Chondrocyte (in vitro differentiated cells): ENCODE results near the gene PROSER3. TPM values are rescaled to one million over a fixed set of nuclear protein-coding genes. Genes with fewer than 3 reads are reported as not detected.

ENCODE experiments used
- DNase-seq: peaks from one replicate; pipeline ENCODE4 v3.0.0; 2021; ENCODE audit warnings: mixed read lengths, low spot score
- H3K27ac Mint-ChIP-seq: one replicate; pipeline ENCODE4 v1.8.0; 2021; ENCODE audit warnings: mild to moderate bottlenecking, moderate library complexity, mixed read lengths; ENCODE audit not compliant: unreplicated experiment
- H3K27me3 Mint-ChIP-seq: 2 replicates; pipeline ENCODE4 v1.8.0; 2021; ENCODE audit warnings: low read depth, mixed read lengths
- H3K36me3 Mint-ChIP-seq: 2 replicates; pipeline ENCODE4 v1.8.0; 2021; ENCODE audit warnings: low read depth, mixed read lengths
- H3K4me1 Mint-ChIP-seq: 2 replicates; pipeline ENCODE4 v1.8.0; 2021; ENCODE audit warnings: low read depth, mild to moderate bottlenecking, mixed read lengths
- H3K4me3 Mint-ChIP-seq: one replicate; pipeline ENCODE4 v1.8.0; 2021; ENCODE audit warnings: mild to moderate bottlenecking, moderate library complexity, mixed read lengths; ENCODE audit not compliant: unreplicated experiment
- H3K9me3 Mint-ChIP-seq: 2 replicates; pipeline ENCODE4 v1.8.0; 2021; ENCODE audit warnings: low read depth, mixed read lengths
- total RNA-seq: library from RNA; stranded (reverse); gene quantifications from 3 replicates; pipeline ENCODE4 v1.2.1, GENCODE V29; 2021
- TF ChIP-seq, protein P1 (sequence below): fragments of 200-600 bp; sonication (generic); IDR thresholded peaks from 2 replicates; pipeline ENCODE4 v1.5.0; 2021; ENCODE audit warnings: antibody characterized with exemption, mild to moderate bottlenecking, moderate library complexity

The PROSER3 gene
- total RNA-seq, 1 donor from 2014 or later, result 17.4 TPM

DNA sequence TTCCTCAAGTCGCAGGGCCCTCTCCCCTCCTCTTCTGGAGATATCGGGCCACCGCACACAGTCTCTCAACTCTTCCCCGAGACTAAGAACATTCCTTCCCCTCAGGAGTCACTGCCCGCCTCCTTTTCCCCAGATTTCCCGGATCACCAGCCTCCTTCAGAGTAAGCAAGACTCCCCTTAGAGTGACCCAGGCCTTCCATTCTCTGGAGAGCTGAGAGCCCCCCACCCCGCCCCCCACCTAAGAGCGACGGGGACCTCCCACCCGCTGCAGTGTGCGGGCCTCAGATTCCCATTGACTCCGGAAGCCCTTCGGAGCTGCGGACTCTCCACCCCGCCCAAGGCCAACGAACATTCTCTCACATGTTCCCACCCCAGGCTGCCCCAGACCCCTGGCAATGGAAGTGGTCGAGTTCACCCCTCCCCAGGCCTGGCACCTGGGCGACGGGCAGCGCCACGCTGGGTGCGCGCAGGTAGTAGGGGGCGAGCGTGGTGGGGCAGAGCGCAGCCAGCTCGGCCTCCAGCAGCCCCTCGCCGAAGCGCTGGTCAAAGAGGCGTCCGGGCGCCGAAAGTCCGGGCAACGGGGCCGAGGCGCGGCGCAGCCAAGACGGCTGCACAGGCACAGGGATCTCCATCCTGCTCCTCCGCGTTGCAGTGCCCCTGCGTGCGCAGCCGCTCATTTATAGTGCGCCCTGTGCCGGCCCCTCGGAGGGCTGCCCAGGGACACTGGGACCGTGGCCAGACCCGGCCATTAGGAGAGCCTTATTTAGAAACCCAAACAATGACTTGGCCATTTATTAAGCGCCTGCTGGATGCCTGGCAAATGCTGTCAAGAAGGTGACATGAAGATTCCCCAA is 1.4 kb upstream of the PROSER3 start, which contains the start of gene HSPB6:
HSPB6 (minus strand) TSS at position 653 of the 854 bp plus-strand sequence; CDS start at position 632, 21 bp downstream.
- H3K9me3 Mint-ChIP-seq, result no peaks in the 10 kb centered on the region
- TF ChIP-seq, protein P1, sequence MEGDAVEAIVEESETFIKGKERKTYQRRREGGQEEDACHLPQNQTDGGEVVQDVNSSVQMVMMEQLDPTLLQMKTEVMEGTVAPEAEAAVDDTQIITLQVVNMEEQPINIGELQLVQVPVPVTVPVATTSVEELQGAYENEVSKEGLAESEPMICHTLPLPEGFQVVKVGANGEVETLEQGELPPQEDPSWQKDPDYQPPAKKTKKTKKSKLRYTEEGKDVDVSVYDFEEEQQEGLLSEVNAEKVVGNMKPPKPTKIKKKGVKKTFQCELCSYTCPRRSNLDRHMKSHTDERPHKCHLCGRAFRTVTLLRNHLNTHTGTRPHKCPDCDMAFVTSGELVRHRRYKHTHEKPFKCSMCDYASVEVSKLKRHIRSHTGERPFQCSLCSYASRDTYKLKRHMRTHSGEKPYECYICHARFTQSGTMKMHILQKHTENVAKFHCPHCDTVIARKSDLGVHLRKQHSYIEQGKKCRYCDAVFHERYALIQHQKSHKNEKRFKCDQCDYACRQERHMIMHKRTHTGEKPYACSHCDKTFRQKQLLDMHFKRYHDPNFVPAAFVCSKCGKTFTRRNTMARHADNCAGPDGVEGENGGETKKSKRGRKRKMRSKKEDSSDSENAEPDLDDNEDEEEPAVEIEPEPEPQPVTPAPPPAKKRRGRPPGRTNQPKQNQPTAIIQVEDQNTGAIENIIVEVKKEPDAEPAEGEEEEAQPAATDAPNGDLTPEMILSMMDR, result no peak
- peak within 1 kb of the TSS; percentile 86 for H3K4me3 Mint-ChIP-seq
- H3K36me3 Mint-ChIP-seq, result peaks cover 8% of the 10 kb centered on the region
- no peak for DNase-seq
- H3K4me1 Mint-ChIP-seq, result peaks cover 43% of the 10 kb centered on the region
- peak within 1 kb of the TSS; percentile 98 for H3K27ac Mint-ChIP-seq
- H3K27me3 Mint-ChIP-seq, result no peaks in the 10 kb centered on the region

GRCh38 chr19:35757231-35757748 is 686 bp upstream of the PROSER3 start:
- no peak for DNase-seq
- Mint-ChIP-seq H3K4me1 (peaks cover 43% of the 10 kb centered on the region), H3K27me3 (no peaks in the 10 kb centered on the region), H3K9me3 (no peaks in the 10 kb centered on the region), H3K27ac (peak overlapping the region; percentile 98), H3K4me3 (peak overlapping the region; percentile 86), H3K36me3 (peaks cover 12% of the 10 kb centered on the region)
- TF ChIP-seq, protein P1, result peak; percentile 40

- no peak for DNase-seq
- Mint-ChIP-seq H3K36me3 (peaks cover 10% of the 10 kb centered on the region), H3K4me3 (peak overlapping the region; percentile 86), H3K27ac (no peak overlapping the region), H3K4me1 (peaks cover 42% of the 10 kb centered on the region), H3K27me3 (no peaks in the 10 kb centered on the region), H3K9me3 (no peaks in the 10 kb centered on the region)
- TF ChIP-seq, protein P1, result no peak
These were observed 1.7 kb downstream of the PROSER3 start for GRCh38 chr19:35759697-35760096.

DNA sequence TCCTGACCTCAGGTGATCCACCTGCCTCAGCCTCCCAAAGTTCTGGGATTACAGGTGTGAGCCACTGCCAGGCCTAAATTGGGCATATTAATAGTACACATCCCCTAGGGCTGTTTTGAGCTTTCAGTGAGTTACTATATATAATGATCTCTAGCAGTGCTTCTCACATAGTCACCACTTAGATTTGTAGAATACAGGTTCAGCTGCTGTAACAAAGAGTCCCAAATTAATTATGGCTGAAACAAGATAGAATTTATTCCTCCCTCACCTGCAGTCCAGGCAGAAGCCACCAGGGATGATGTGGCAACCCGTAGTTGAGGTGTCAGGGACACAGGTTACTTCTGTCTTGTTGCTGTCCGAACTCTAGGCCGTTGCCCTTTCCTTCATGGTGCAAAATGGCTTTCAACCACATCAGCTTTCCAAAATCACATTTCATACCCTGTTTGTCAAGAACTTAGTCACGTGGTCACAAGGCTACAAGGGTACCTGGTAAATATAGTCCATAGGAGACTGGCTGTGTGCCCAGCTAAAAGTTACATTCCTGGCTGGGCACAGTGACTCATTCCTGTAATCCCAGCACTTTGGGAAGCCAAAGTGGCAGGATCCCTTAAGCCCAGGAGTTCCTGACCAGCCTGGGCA is 2.9 kb downstream of the PROSER3 start:
- Mint-ChIP-seq H3K27me3 (no peaks in the 10 kb centered on the region), H3K9me3 (no peaks in the 10 kb centered on the region), H3K4me3 (no peak overlapping the region), H3K27ac (no peak overlapping the region), H3K36me3 (peaks cover 10% of the 10 kb centered on the region), H3K4me1 (peaks cover 36% of the 10 kb centered on the region)
- TF ChIP-seq, protein P1, result no peak
- no peak for DNase-seq
